ENCODE measurements around the gene GALNT16.

GALNT16 gene

DNA sequence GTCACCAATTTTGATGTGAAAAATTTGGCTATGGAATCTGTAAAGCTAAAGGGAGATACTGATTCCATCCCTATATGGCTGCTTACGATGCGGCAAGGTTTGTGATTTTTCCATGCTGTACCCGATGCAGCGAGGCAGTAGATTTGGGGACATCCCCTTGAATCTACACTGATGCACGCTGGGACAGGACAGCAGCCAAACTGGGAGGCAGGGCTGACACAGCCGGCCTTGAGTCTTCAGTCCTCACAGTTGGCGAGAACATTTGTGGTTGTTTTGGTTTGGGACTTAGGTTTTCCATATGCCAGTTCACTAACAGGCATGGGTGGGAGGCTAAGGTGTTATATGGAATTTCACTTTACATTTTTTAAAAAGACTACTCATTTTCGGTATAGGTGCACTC, 3.8 kb downstream of the GALNT16 start:
- peak overlapping the region; percentile 29 for H3K4me3 ChIP-seq (ENCODE audit: low read length)
- TF ChIP-seq, protein P1, sequence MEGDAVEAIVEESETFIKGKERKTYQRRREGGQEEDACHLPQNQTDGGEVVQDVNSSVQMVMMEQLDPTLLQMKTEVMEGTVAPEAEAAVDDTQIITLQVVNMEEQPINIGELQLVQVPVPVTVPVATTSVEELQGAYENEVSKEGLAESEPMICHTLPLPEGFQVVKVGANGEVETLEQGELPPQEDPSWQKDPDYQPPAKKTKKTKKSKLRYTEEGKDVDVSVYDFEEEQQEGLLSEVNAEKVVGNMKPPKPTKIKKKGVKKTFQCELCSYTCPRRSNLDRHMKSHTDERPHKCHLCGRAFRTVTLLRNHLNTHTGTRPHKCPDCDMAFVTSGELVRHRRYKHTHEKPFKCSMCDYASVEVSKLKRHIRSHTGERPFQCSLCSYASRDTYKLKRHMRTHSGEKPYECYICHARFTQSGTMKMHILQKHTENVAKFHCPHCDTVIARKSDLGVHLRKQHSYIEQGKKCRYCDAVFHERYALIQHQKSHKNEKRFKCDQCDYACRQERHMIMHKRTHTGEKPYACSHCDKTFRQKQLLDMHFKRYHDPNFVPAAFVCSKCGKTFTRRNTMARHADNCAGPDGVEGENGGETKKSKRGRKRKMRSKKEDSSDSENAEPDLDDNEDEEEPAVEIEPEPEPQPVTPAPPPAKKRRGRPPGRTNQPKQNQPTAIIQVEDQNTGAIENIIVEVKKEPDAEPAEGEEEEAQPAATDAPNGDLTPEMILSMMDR (conservative IDR thresholded peaks at IDR 0.05; ENCODE audit: low read length), result no peak
- no peak for DNase-seq (ENCODE audit: low read depth)

DNA sequence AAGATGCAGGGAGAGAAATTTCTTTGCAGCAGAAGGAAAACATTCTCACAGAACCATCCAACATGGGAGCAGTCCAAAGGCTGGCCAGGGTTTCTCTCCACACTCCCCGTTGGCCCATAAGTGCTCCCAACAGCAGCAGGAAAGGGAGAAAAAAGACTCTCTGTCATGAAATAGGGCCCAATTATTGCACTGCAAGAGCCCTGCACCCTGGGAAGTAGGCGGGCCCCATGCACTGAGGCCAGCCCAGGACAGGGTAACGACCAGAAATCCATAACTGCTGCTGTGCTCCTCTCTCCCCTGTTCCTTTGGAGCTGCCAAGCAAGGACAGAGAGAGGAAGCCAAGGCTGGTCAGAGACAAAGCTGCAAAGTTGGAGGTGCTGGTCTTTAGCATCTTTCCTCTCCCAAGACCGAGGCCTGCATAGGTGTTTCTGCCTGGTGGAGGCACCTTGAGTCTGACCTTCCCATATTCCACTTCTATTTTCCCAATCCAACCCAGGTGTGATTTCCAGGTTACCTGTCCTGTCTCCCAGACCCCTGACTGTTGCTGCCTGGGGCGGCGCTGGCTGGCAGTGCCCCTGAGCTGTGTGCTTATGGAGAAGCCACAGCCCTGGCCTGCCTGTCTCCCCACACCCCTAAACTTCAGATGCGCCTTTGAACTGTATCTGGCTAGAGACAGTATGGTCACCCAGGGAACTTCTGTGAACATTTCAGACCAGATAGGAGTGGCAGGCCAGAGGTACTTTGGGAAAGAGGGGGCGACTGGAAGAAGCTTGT, 6.8 kb downstream of the GALNT16 start:
- TF ChIP-seq, protein P1 (conservative IDR thresholded peaks at IDR 0.05; ENCODE audit: low read length), result no peak
- no peak overlapping the region for H3K4me3 ChIP-seq (ENCODE audit: low read length)
- DNase-seq (ENCODE audit: low read depth), result no peak

DNA sequence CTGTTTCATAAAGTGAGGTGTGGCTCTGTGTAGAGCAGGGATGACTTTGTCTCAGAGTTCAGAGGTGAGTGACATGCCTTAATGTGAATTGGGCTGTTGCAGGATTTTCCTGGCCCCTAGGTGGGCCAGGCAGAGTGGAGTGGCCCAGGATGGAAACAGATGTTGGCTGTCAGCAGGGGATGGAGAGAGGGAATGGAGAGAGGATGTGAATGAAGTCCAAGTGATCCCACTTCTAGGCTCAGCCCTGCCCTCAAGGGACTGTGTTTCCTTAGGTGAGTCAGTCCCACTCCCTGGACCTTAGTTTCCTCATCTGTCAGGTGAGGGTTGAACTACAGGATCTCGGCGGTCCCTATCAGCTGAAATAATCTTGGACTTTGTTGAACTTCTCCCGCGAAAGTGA, 7.5 kb downstream of the GALNT16 start:
- TF ChIP-seq, protein P1 (conservative IDR thresholded peaks at IDR 0.05; ENCODE audit: low read length), result no peak
- no peak overlapping the region for H3K4me3 ChIP-seq (ENCODE audit: low read length)
- DNase-seq (ENCODE audit: low read depth), result no peak

DNA sequence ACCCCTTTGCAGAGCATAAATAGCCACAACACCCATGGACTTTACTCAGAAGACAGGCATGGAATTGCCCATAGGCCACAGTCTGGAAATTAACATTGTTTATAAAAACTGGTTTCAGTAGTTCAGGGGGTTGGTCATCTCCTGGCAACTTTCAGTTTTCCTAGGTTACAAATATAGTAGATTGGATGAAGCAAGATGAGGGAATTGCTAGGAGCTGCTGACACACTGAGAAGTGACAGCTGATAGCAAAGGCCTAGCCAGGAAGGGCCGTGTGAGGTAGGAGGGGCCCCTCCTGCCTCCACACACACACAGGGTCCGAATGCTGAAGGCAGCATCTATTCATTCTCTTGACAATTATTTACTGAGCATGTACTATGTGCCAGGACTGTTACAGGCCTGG, 8.3 kb downstream of the GALNT16 start:
- H3K4me3 ChIP-seq (ENCODE audit: low read length), result no peak overlapping the region
- TF ChIP-seq, protein P1 (conservative IDR thresholded peaks at IDR 0.05; ENCODE audit: low read length), result no peak

DNA sequence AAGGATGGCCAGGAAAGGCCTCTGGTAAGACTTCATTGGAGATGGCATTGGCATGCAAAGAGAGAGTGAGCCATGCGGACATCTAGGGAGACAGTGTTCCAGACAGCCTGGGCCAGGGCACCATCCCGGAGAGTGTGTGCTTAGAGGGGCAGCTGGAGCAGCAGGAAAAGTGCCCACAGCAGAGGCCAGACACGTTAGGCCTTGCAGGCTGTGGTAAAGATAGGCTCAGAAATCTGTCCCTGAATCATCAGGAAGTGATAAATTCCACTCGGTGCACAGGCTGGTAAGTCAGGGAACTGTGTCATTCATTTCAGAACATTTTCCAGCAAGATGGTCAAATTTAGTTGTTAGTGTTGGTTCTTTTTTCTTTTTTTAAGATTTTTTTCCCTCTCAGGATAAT, 8.8 kb downstream of the GALNT16 start:
- H3K4me3 ChIP-seq (ENCODE audit: low read length), result no peak overlapping the region
- peak; percentile 67 for DNase-seq (ENCODE audit: low read depth)
- TF ChIP-seq, protein P1 (conservative IDR thresholded peaks at IDR 0.05; ENCODE audit: low read length), result no peak

More for the DNA sequence above, 8.3 kb downstream of the GALNT16 start:
- peak; percentile 70 for DNase-seq (ENCODE audit: low read depth)

DNA sequence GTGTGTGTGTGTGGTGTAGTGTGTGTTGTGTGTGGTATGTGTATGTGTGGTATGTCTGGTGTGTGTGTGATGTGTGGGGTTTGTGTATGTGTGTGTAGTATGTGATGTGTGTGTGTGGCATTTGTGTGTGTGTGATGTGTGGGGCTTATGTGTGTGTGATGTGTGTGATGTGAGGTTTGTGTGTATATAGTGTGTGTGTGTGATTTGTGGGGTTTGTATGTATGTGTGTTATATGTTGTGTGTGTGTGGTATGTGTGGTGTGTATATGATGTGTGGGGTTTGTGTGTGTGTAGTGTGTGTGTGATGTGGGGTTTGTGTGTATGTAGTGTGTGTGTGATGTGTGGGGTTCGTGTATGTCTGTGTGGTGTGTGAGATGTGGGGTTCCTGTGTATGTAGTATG, 9.4 kb downstream of the GALNT16 start:
- no peak for DNase-seq (ENCODE audit: low read depth)
- TF ChIP-seq, protein P1 (conservative IDR thresholded peaks at IDR 0.05; ENCODE audit: low read length), result no peak
- no peak overlapping the region for H3K4me3 ChIP-seq (ENCODE audit: low read length)

DNA sequence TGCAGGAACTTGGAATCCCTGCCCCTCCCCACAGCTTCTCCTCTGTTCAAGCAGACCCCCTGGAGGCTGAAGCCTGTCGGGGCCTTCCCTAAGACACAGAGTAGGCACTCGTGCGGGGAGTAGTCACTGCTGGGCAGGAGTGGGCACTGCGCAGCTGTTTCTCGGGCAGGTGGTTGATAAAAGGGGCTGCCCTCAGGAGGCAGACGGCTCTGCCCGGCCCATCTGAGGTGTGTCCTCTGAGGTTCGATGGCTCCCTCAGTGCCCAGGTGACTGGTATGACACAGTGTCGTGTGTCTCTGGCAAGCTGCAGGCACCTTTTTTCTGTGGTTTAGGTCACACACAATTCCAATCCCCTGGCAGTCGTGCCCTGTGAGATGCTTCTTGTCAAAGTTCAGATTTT, 10.1 kb downstream of the GALNT16 start:
- TF ChIP-seq, protein P1 (conservative IDR thresholded peaks at IDR 0.05; ENCODE audit: low read length), result no peak

More for the DNA sequence above, 10.1 kb downstream of the GALNT16 start:
- DNase-seq (ENCODE audit: low read depth), result no peak
- H3K4me3 ChIP-seq (ENCODE audit: low read length), result no peak overlapping the region

Data from AG10803 (cell line).